ENCODE data around the gene GPR162. TPM values are rescaled to one million over a fixed set of nuclear protein-coding genes. Genes with fewer than 3 reads are reported as not detected.
A peak's percentile ranks its signal among the peaks of the same experiment; 100 is the strongest.
"Not testable (repeated sequence)": the region's sequence is repeated elsewhere in the genome, so short reads cannot be mapped to it uniquely, and the experiment has no call there.

Gene GPR162
- total RNA-seq, 1 donor from 2014 or later = 9.4 TPM

GRCh38 chr12:6863586-6864321 is 42.1 kb downstream of the GPR162 start:
- H3K4me3 ChIP-seq = no peak overlapping the region
- no peak overlapping the region for H3K27ac ChIP-seq
- no peaks in the 10 kb centered on the region for H3K27me3 ChIP-seq
- peaks cover 4 to 16% of the 10 kb centered on the region in 2 donors for H3K4me1 ChIP-seq
- intact Hi-C loops (cut with DNase I) = no loop called here
- DNase-seq (ENCODE audit: low spot score in 2 of 2) = no peak
- H3K9me3 ChIP-seq = no peaks in the 10 kb centered on the region
- H3K36me3 ChIP-seq = peaks cover 61 to 69% of the 10 kb centered on the region in 2 donors
- no peak for TF ChIP-seq CTCF (IDR thresholded peaks at IDR 0.05)

GRCh38 chr12:6865307-6865706 is 43.7 kb downstream of the GPR162 start:
- H3K27ac ChIP-seq; intact Hi-C loops (cut with DNase I); H3K4me3 ChIP-seq; DNase-seq (ENCODE audit: low spot score in 2 of 2); H3K9me3 ChIP-seq; H3K27me3 ChIP-seq: not testable (repeated sequence)
- Histone ChIP-seq H3K36me3 (peaks cover 54 to 61% of the 10 kb centered on the region in 2 donors), H3K4me1 (peaks cover 7 to 27% of the 10 kb centered on the region in 2 donors)

- intact Hi-C loops (cut with DNase I) = loop anchor here (2.0 kb wide), 1 partner anchor 14 kb away; the partner anchor contains the start of gene USP5
- no peak for DNase-seq (ENCODE audit: low spot score in 2 of 2)
- Histone ChIP-seq H3K27me3 (no peaks in the 10 kb centered on the region), H3K4me1 (peaks cover 7 to 32% of the 10 kb centered on the region in 2 donors), H3K36me3 (peaks cover 54 to 61% of the 10 kb centered on the region in 2 donors), H3K27ac (peak overlapping the region; percentile 99), H3K9me3 (no peaks in the 10 kb centered on the region), H3K4me3 (peak overlapping the region; percentile 91 to 94)
- no peak for TF ChIP-seq CTCF (IDR thresholded peaks at IDR 0.05)
These were observed 44.7 kb downstream of the GPR162 start for GRCh38 chr12:6866163-6866919.

- TF ChIP-seq CTCF (IDR thresholded peaks at IDR 0.05) = no peak
- Histone ChIP-seq H3K27me3 (no peaks in the 10 kb centered on the region), H3K36me3 (peaks cover 49 to 54% of the 10 kb centered on the region in 2 donors), H3K4me3 (peak overlapping the region; percentile 91 to 94), H3K9me3 (no peaks in the 10 kb centered on the region), H3K27ac (peak overlapping the region; percentile 99), H3K4me1 (peaks cover 12 to 38% of the 10 kb centered on the region in 2 donors)
- peak in 1 of 2 donors; percentile 91 for DNase-seq (ENCODE audit: low spot score in 2 of 2)
- intact Hi-C loops (cut with DNase I) = loop anchor here (1.0 to 2.0 kb wide), 3 partner anchors 14 to 76 kb away; partner anchors contain the start of genes LRRC23, RNU7-1 and USP5
These were observed 45.3 kb downstream of the GPR162 start for GRCh38 chr12:6866920-6867412.

- peak within 1 kb of the TSS; percentile 91 to 94 for H3K4me3 ChIP-seq
- H3K4me1 ChIP-seq = peaks cover 14 to 40% of the 10 kb centered on the region in 2 donors
- H3K27ac ChIP-seq = peak within 1 kb of the TSS; percentile 99
- H3K27me3 ChIP-seq = no peaks in the 10 kb centered on the region
- peaks cover 43 to 48% of the 10 kb centered on the region in 2 donors for H3K36me3 ChIP-seq
- DNase-seq (ENCODE audit: low spot score in 2 of 2) = no peak
- H3K9me3 ChIP-seq = no peaks in the 10 kb centered on the region
- intact Hi-C loops (cut with DNase I) = loop anchor here (1.0 to 2.0 kb wide), 4 partner anchors 15 to 76 kb away; partner anchors contain the start of genes LRRC23, RNU7-1 and USP5
- peak in 2 of 3 experiments; percentile 3 to 11 for TF ChIP-seq CTCF (IDR thresholded peaks at IDR 0.05)
These were observed 46.0 kb downstream of the GPR162 start, which contains the start of gene TPI1 for GRCh38 chr12:6867413-6868210. Gene TPI1 (plus strand): TSS chr12:6867531. CDS start chr12:6867567, 36 bp downstream.

Data from ascending aorta (tissue), 2 donors.